GM23248 (cell line): Measurements from ENCODE around the gene MARK1.

Experiments used
- EZH2 ChIP-seq: fragments of 200-600 bp; sonication (generic); IDR thresholded peaks from 2 replicates; pipeline ENCODE4 v1.6.1; 2018; ENCODE audit warnings: antibody characterized with exemption, mild to moderate bottlenecking; ENCODE audit not compliant: insufficient read depth, poor library complexity, severe bottlenecking
- EZH2phosphoT487 ChIP-seq: fragments of 200-600 bp; sonication (generic); IDR thresholded peaks from 2 replicates; pipeline ENCODE4 v1.6.1; 2018; ENCODE audit warnings: antibody characterized with exemption, moderate library complexity, mild to moderate bottlenecking, low read depth; ENCODE audit not compliant: insufficient read depth

DNA sequence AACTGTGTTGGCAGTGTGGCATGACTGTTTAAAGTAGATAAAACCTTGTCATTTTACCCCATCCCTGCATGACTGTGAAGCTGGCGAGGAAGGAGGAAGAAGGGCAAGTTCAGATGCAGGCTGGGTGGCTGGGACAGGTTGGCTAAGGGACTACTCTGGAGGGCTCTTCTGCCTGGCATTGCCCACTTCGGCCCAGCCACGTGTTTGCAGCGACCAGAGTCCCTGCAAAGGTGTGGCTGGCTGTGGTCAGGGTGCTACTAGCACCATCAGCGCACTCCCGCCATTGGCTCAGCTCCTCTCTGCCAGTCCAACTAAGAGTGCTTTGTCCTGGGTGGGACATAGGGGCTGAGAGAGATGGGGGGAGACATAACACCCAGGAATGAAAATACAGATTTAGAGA is 169.4 kb downstream of the MARK1 start:
- TF ChIP-seq EZH2phosphoT487 (no peak), EZH2 (no peak)
